GM21786 (cell line): ENCODE data around the gene VSIG2.

Experiments
- ATAC-seq: cut with Tn5 transposase; IDR thresholded peaks from one replicate; pipeline ENCODE4 v1.9.1; 2021; ENCODE audit not compliant: unreplicated experiment

Gene VSIG2

GRCh38 chr11:124748481-124749343 lies 3.3 kb downstream of the VSIG2 start:
- ATAC-seq: no peak

- no peak for ATAC-seq
Measured at GRCh38 chr11:124748100-124748418, 4.0 kb downstream of the VSIG2 start.

- ATAC-seq: no peak
Measured at GRCh38 chr11:124747406-124748099, 4.5 kb downstream of the VSIG2 start.

GRCh38 chr11:124746621-124747243 lies 5.3 kb downstream of the VSIG2 start:
- peak; percentile 94 for ATAC-seq

GRCh38 chr11:124745835-124746620 lies 6.0 kb downstream of the VSIG2 start:
- peak; percentile 20 for ATAC-seq

GRCh38 chr11:124745270-124745834 lies 6.7 kb downstream of the VSIG2 start:
- ATAC-seq: no peak

- ATAC-seq: no peak
Measured at GRCh38 chr11:124743050-124743449, 9.0 kb downstream of the VSIG2 start.

- ATAC-seq: no peak
Measured at GRCh38 chr11:124742555-124742954, 9.5 kb downstream of the VSIG2 start.

GRCh38 chr11:124740277-124740882 lies 11.7 kb downstream of the VSIG2 start:
- peak; percentile 37 for ATAC-seq

GRCh38 chr11:124739479-124740276 lies 12.4 kb downstream of the VSIG2 start, which contains the start of gene NRGN:
Gene NRGN (plus strand): TSS chr11:124739942. CDS start chr11:124740085, 143 bp downstream.
- ATAC-seq: peak; percentile 97

- no peak for ATAC-seq
Measured at GRCh38 chr11:124738713-124739478, 13.2 kb downstream of the VSIG2 start.

GRCh38 chr11:124737638-124738305 lies 14.3 kb downstream of the VSIG2 start:
- no peak for ATAC-seq

GRCh38 chr11:124736736-124737135 lies 15.3 kb downstream of the VSIG2 start:
- no peak for ATAC-seq

GRCh38 chr11:124732230-124732629 lies 19.8 kb downstream of the VSIG2 start:
- no peak for ATAC-seq

GRCh38 chr11:124729571-124729970 lies 22.5 kb downstream of the VSIG2 start:
- no peak for ATAC-seq

- ATAC-seq: no peak
Measured at GRCh38 chr11:124728134-124728533, 23.9 kb downstream of the VSIG2 start.

GRCh38 chr11:124727474-124727873 lies 24.6 kb downstream of the VSIG2 start:
- ATAC-seq: no peak

- ATAC-seq: no peak
Measured at GRCh38 chr11:124725719-124726105, 26.3 kb downstream of the VSIG2 start.
